ENCODE data around the gene DMBT1.

DNA sequence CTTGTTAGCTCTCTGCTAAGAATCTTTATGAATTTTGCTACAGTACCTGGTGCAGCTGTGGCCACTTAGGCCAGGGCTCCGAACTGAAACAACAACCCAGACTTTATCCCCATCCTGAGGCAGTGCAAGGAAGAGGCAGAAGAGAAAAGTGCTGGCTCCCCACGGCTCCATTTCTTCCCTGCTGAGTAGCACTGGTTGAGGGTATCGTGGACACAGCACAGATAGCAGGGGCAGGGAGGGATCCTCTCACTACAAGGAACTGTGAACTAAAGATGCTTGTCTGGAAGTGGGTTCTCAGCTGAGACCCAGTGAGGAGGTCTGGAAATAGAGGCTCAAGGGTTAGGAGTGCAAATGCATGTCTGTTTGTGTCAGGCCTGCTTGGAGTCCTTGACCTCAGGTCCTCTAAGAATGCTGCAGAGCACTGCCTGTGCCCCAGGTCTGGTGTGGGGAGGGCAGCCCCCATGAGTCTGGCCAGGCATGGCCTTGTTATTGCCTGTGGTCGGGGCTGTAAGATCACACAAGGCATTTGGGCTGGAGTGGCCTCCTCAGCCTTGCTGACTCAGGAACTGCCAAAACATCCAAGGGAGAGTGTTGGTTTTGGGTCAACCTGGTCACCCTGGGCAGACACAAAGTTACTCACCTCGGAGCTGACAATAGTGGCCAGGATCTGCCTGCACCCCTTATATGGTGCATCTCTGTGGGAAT is 58.1 kb downstream of the DMBT1 start:
- TF ChIP-seq CTCF (IDR thresholded peaks at IDR 0.05; ENCODE audit: low read depth, low read length, missing input control) (no peak), RAD21 (IDR thresholded peaks at IDR 0.05) (no peak), EGR1 (IDR thresholded peaks at IDR 0.05; ENCODE audit: low read depth in 2 of 2) (no peak), FOXA1 (IDR thresholded peaks at IDR 0.05) (no peak), RXRA (IDR thresholded peaks at IDR 0.05) (no peak)
- TF ChIP-seq, protein P1, sequence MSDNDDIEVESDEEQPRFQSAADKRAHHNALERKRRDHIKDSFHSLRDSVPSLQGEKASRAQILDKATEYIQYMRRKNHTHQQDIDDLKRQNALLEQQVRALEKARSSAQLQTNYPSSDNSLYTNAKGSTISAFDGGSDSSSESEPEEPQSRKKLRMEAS (IDR thresholded peaks at IDR 0.05): no peak

Data from liver (tissue), 3 donors.